Fibroblast of skin of scalp (primary cell): ENCODE results near the gene FGGY.

Experiments
- DNase-seq: peaks from one replicate; pipeline ENCODE4 v3.0.0-alpha.2; 2013

Gene FGGY

DNA sequence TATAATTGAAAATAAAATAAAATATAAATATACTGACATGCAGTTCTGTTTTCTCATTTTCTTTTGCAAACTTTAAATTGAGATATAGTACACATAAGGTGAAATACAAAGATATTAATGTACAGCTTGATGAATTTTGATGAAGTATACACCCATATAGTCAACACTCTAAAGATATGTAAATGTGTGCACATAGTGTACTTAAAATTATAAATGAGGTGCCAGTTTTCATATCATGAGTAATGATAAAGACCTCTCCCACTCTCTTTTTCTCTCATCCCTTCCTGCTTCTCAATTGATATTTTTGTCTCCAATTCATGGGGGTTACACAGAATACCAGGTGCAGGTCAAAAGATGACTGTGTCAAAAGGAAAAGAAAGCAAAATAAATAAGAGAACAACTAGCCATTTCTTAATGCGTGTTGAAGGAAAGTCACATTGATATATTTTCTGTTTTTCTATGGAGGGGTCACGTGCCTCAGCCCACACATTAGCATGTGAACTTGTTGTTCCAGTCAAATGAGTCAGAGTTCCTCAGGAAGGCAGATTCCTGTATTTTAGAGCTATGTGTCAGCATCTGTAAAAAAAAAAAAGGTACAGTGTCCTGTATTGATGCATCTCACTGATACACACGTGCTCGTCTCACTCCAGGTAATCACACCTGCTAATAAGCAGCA is 453.6 kb downstream of the FGGY start:
- peak; percentile 72 for DNase-seq

DNA sequence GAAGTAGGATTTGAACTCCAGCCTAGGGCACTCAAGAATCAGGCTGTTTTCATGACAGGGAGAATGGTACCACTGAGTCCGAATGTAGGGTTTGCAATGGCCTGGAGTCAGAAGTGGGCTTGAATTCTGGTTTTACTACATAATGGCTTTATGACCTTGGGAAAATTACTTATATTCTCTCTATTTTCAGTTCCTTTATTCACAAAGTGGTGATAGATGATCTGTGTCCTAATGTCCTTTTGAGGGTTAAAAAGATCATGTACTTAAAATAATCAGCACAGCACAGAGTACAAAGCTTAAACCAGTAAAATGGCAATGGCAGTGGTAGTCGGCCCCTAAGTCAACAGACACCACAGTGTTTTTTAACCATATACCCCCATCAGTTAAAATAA is 454.1 kb downstream of the FGGY start:
- DNase-seq = no peak

DNA sequence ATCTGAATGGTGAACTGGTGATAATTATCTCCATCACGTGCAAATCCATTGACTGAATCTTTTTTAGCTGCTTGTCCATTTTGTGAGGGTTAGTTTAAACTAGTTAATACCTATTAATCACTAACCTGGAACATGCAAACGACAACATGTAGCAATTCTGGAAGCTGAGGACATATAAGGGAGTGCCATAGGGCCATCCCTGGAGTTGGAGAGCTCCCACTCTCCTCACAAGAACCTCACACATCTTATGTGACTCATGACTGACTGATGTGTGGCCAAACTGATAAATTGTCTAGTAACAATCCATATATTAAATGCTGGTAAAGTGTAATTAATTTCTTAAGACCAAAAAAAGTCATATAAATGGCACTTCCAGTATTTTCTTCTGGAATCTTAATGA is 454.9 kb downstream of the FGGY start:
- no peak for DNase-seq

- no peak for DNase-seq
Measured at GRCh38 chr1:59752556-59753414, 455.9 kb downstream of the FGGY start.

DNA sequence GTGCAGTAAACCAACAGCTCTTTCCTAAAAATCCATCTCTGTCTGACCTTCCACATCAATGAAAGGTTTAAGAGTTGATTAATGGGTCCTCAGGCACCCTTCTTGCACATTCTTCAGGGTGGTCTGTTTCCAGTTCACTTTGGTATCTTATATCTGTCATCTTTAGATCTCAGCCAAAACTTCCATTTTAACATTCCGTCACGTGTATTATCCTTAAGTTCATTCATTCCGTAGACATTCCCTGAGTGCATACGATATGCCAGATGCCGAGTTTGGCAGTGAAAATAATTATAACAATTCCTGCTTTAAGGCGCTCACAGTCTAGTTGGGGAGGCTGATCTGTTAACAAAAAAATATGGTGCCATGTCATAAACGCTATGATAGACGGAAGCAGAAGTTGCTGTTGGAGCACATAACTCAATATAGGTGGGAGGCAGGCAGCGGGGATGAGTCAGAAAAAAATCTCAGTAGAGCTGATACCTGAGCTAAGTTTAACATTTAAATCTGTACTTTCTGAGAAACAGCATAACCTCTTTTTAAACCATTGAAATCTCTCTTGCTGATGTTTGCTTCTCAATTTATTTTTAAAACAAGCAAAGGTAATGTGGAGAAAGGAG is 458.3 kb downstream of the FGGY start:
- peak; percentile 22 for DNase-seq

GRCh38 chr1:59757197-59757747 is 460.4 kb downstream of the FGGY start:
- no peak for DNase-seq

- DNase-seq = peak; percentile 81
Measured at GRCh38 chr1:59759156-59759925, 462.4 kb downstream of the FGGY start.

DNA sequence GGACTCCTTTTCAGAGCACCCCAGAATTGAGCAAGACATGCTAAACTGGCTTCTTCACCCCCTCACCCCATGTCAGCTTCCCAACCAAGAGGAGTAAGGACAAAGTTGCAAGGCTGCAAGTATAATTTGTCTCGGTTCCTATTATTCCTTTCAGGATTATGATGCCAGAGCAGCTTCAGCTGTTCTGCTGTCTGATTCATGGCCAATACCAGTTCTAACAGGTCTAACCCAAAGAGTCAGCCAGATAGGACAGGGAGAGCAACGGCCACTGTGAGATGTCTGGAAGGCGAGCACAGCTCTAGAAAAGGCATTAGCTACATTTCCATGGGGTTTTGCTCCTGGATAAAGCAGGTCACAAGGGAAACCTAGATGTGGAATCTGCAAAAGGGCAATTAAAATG is 464.5 kb downstream of the FGGY start:
- DNase-seq = no peak

DNA sequence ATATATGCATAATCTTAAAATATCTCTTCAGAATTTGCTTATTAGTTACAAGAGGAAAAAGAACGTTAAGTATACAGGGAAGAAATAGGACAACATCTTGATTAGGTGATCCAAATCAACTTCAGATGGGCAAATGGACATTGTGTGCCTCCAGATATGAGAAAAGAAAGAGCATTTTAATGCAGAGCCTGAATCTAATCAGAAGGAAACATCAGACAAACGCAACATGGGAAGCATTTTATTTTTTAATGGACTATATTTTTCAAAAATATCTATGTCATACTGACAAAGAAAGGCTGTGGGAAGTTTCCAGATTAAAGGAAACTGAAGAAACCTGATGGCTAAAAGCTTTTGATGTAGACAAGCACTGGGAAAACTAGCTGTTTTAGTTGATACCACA is 466.5 kb downstream of the FGGY start:
- DNase-seq = no peak

DNA sequence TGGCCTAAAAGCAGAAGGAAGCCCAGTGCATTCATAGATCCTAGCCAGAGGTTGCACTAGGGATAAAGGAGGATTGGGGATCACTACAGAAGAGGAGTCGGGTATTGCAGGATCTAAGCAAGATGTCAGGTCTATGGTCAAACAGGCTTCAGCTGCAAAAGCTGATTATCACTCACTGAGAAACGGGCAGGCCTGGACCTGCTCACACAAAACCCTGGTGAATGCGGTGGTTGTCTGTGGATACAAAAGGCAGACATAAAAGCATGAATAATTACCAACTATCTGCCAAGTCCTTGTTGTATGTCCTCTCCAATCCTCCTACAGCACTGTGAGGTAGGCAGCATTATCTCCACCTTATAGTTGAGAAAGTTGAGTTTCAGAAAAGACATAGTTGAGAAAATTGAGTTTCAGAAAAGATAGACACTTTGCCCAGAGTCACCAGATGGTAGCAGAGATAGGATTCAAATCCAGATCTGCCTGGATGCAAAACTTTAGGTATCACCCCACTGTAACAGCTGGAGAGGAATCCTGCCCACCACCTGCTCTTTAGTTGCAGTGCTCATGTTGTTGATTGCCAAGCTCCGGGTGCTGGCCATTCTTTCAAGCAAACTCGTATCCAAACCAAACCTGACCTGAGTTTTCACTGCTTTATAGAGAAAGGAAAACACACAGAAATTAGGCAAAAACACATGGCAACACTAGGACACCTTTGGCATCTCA is 468.3 kb downstream of the FGGY start:
- no peak for DNase-seq

DNA sequence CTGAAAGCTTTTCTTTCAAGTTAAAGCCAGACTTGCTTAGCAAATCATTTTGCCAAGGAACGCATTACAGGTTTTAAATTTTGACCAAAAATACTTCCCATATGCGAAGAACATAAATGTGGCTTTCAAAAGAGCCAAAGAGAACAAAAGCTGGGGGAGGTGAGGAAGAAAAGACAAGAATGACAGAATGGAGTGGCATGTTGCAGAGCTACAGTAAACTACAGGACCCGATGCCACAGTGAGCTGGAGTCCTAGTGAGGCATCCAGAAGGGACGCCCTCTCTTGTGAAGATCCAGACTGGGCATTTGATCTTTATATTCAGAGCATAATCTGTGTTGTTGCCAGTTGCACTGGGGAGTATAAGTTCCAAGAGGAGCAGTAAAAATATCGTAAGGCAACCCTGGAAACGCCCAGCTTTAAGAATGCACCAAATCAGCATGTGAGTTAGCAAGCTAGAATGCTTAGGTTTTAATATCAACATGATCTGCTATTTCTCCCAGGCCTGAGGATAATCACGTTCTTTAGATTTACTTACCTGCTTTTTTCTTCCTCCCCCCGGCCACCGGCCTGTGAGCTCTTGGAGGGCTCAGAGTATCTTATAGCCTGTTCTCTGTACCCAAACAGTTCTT is 469.4 kb downstream of the FGGY start:
- DNase-seq = peak; percentile 39

GRCh38 chr1:59767119-59767518 is 470.2 kb downstream of the FGGY start:
- peak; percentile 12 for DNase-seq

DNA sequence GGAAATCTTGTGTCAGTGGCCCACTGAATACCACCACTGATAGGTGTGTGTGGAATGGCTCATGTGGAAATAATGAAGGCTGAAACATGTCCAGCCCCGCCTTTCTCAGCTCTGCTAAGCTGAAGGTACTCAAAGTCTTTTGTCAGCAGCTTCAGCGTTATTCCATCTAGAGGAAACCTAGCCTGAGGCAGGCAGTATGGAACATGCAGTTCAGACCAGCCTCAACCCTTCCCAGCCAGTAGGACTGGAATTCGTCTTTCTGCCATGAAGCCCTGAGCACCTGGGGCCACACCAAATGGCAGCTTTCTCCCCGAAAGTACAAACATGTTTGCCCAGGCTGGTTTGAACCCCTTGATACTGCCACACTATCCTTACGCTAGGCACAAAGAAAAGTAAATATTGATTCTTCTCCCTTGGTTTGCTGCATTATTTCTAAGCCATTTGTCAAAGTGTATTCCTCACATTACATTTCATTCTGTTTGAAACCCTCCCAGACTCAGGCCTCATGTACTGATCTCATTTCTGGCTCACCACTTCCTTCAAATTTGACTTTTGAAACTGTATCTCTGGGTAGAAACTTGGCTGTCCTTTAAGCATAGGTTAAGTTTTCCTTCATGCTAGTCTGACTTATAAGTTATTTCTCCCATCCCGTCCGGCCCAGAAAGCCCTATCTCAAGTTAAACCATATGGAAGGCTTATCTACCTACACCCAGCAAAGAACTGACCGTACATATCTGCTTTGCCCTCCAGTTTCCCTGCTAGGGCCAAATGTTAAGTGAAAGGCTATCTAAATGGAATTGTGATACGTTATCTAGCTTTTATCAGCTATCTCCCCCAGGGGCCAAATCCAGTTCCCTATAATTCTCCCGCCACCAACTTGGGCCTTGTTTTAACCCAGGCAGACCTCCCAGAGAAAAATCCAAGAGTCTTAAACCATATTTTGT is 472.2 kb downstream of the FGGY start:
- DNase-seq = no peak

DNA sequence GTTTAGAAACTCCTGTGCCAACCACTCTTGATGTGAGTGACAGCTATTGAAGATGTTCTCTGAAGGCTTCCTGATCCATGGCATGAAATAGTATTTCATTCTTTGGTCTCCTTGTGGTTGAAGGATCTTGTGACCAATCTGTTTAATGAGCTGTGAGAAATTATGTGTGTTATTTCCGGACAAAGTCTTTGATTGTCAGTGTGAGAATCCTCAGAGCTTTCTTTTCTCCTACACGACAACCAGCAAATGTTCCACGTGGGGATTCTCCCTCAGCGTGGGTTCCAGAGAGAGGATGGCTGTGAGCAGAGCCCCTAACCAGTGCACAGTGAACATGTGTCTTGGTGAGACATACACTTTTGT is 472.8 kb downstream of the FGGY start:
- DNase-seq = no peak

DNA sequence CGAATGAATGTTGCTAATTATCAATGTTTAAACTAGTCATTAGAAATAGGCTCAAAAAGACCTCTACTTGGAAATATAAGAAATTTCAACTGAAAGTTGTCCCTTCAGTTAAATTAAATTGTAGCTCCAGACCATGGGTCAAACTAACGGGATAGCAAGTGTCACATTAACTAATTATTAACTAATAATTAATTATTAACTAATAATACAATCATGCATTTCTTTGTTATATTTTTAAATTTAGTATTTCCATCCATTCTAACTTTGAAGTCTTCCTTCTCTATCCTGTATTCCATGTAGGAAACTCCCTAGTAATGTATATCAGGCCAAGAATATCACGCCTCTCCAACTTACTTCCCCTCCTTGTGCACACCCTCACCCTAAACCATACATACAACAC is 474.5 kb downstream of the FGGY start:
- DNase-seq = no peak

- DNase-seq = no peak
Measured at GRCh38 chr1:59775480-59775879, 478.6 kb downstream of the FGGY start.

- peak; percentile 81 for DNase-seq
Measured at GRCh38 chr1:59776960-59777852, 480.3 kb downstream of the FGGY start.

GRCh38 chr1:59779949-59780348 is 483.1 kb downstream of the FGGY start:
- no peak for DNase-seq

DNA sequence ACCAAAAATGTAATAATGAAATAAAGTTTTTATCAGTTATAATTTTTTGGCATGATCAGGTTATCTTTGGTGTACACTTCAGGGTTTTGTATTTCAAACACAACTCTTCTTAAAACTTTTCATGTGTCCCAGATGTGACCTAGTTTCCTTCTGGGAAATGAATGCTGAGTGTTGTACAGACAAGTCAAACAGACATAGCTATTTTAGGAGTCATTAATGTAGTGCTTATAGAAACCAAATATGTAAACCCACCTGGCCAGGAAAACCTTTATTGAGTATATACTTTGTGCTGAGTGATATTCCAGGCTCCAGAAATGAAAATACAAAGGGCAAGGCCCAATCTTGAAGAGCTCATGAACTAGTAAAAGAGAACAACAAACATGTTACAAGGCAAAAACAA is 491.9 kb downstream of the FGGY start:
- no peak for DNase-seq
